GM18519 (cell line): ENCODE results near the gene CUTC.

Source experiments
- ATAC-seq: cut with Tn5 transposase; IDR thresholded peaks from one replicate; pipeline ENCODE4 v1.9.1; 2021; ENCODE audit warnings: mild to moderate bottlenecking, moderate library complexity; ENCODE audit not compliant: unreplicated experiment, low FRiP score

CUTC gene

GRCh38 chr10:99781734-99782429, 49.8 kb downstream of the CUTC start:
- no peak for ATAC-seq

GRCh38 chr10:99782447-99783286, 50.6 kb downstream of the CUTC start, which contains the start of gene ABCC2:
TSS of gene ABCC2 (plus strand) at chr10:99782640. CDS start at chr10:99782845, 205 bp downstream.
- ATAC-seq: no peak

GRCh38 chr10:99784016-99784726, 52.1 kb downstream of the CUTC start:
- ATAC-seq: no peak

- ATAC-seq: no peak
Observed at GRCh38 chr10:99784727-99785441, 52.9 kb downstream of the CUTC start.

GRCh38 chr10:99785646-99786045, 53.6 kb downstream of the CUTC start:
- ATAC-seq: no peak

- ATAC-seq: no peak
Observed at GRCh38 chr10:99787311-99787710, 55.3 kb downstream of the CUTC start.

- no peak for ATAC-seq
Observed at GRCh38 chr10:99787782-99788445, 55.9 kb downstream of the CUTC start.

- no peak for ATAC-seq
Observed at GRCh38 chr10:99788598-99789256, 56.7 kb downstream of the CUTC start.

- ATAC-seq: no peak
Observed at GRCh38 chr10:99791831-99792230, 59.8 kb downstream of the CUTC start.

- no peak for ATAC-seq
Observed at GRCh38 chr10:99793819-99794218, 61.8 kb downstream of the CUTC start.

GRCh38 chr10:99796928-99797327, 64.9 kb downstream of the CUTC start:
- ATAC-seq: no peak

GRCh38 chr10:99798031-99798430, 66.0 kb downstream of the CUTC start:
- no peak for ATAC-seq

- ATAC-seq: no peak
Observed at GRCh38 chr10:99798920-99799319, 66.9 kb downstream of the CUTC start.

- ATAC-seq: no peak
Observed at GRCh38 chr10:99799613-99800012, 67.6 kb downstream of the CUTC start.

- no peak for ATAC-seq
Observed at GRCh38 chr10:99804471-99804870, 72.4 kb downstream of the CUTC start.

GRCh38 chr10:99805190-99805589, 73.2 kb downstream of the CUTC start:
- no peak for ATAC-seq
